ENCODE results near the gene MYT1. TPM values are rescaled to one million over a fixed set of nuclear protein-coding genes. Genes with fewer than 3 reads are reported as not detected.
A peak's percentile ranks its signal among the peaks of the same experiment; 100 is the strongest.

The MYT1 gene
- total RNA-seq, 4 donors from 2014 or later = 0.21 TPM; not detected in 3

- Histone ChIP-seq H3K27ac (peak overlapping the region in 1 of 2 donors; percentile 27), H3K27me3 (no peaks in the 10 kb centered on the region), H3K4me1 (peaks cover 8 to 12% of the 10 kb centered on the region in 2 donors), H3K36me3 (no peaks in the 10 kb centered on the region), H3K4me3 (no peak overlapping the region), H3K9me3 (no peaks in the 10 kb centered on the region)
- TF ChIP-seq CTCF (IDR thresholded peaks at IDR 0.05) (no peak), POLR2A (IDR thresholded peaks at IDR 0.05) (no peak)
- intact Hi-C loops (cut with DNase I; ENCODE audit: low total_unique reads) = no loop called here
- no peak for DNase-seq
Measured at GRCh38 chr20:64258071-64258823, 94.0 kb downstream of the MYT1 start.

DNA sequence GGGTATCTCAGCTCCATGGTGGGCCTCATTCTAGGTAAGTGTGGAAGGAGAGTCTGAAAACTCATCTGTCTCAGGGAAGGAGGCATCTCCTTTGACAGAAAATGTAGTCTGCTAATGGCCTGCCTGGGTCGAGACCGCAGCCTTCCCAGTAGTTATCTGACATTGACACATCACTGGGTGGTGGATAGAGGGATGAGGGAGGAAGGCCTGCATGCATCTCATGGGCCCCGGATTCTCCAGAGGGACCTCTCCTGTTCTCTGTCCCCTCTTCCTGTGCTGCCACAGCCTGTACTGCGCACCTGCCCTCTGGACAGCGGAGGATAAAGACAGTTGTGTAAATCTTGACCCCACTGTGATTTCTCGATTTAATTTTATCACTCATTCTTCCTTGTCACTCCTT is 96.0 kb downstream of the MYT1 start:
- Histone ChIP-seq H3K27me3 (no peaks in the 10 kb centered on the region), H3K36me3 (no peaks in the 10 kb centered on the region), H3K9me3 (no peaks in the 10 kb centered on the region), H3K4me3 (no peak overlapping the region), H3K4me1 (peaks cover 8 to 12% of the 10 kb centered on the region in 2 donors), H3K27ac (peak overlapping the region; percentile 39 to 72)
- no peak for DNase-seq
- intact Hi-C loops (cut with DNase I; ENCODE audit: low total_unique reads) = no loop called here
- no peak for TF ChIP-seq CTCF (IDR thresholded peaks at IDR 0.05)
- TF ChIP-seq POLR2A (IDR thresholded peaks at IDR 0.05) = no peak

- Histone ChIP-seq H3K4me3 (no peak overlapping the region), H3K27ac (peak overlapping the region; percentile 39 to 72), H3K36me3 (no peaks in the 10 kb centered on the region), H3K4me1 (peaks cover 8 to 15% of the 10 kb centered on the region in 2 donors), H3K27me3 (no peaks in the 10 kb centered on the region), H3K9me3 (no peaks in the 10 kb centered on the region)
- DNase-seq = peak in 1 of 2 donors; percentile 68
- intact Hi-C loops (cut with DNase I; ENCODE audit: low total_unique reads) = no loop called here
- TF ChIP-seq CTCF (IDR thresholded peaks at IDR 0.05) (no peak), POLR2A (IDR thresholded peaks at IDR 0.05) (no peak)
Measured at GRCh38 chr20:64261138-64261537, 96.9 kb downstream of the MYT1 start.

DNA sequence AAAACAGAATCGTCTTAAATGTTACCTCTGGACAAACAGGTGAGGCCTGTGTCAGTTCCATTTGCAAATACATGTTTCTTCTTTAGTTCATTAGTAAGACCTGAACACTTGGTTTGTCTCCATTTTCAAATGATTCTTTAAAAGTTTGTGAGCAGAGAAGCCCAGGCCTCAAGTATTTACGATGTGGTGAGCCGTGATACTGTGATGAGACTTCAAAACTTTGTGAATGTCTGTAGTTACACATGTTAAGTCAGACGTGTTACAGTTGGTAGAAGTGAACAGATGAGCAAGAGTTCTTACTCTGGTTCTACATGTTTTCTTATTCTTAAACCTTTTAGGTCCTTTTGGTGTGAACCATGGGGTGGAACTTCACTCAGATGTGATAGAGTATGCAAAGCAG is 99.8 kb downstream of the MYT1 start:
- intact Hi-C loops (cut with DNase I; ENCODE audit: low total_unique reads) = no loop called here
- Histone ChIP-seq H3K27me3 (no peaks in the 10 kb centered on the region), H3K9me3 (no peaks in the 10 kb centered on the region), H3K36me3 (no peaks in the 10 kb centered on the region), H3K27ac (no peak overlapping the region), H3K4me1 (peaks cover 8 to 15% of the 10 kb centered on the region in 2 donors), H3K4me3 (no peak overlapping the region)
- TF ChIP-seq POLR2A (IDR thresholded peaks at IDR 0.05) (no peak), CTCF (IDR thresholded peaks at IDR 0.05) (no peak)
- DNase-seq = no peak

DNA sequence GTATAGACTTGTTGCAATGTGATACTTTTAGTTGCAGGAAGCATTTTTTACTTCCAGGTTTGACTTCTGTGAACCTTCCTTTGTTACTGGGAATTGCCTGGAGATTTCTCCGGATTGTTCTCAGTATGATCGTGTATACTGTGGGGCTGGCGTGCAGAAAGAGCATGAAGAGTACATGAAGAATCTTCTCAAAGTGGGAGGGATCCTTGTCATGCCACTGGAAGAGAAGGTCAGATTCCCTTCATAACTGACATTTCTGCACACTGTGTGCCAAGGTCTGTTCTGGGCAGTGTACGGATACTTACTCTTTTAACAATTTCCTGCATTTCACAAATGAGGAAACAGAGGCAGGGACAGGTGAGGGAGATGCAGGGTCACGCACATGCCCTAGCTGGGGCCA is 100.9 kb downstream of the MYT1 start:
- H3K36me3 ChIP-seq = no peaks in the 10 kb centered on the region

More for the DNA sequence above, 100.9 kb downstream of the MYT1 start:
- Histone ChIP-seq H3K9me3 (no peaks in the 10 kb centered on the region), H3K4me3 (no peak overlapping the region), H3K4me1 (peaks cover 5 to 15% of the 10 kb centered on the region in 2 donors), H3K27ac (no peak overlapping the region), H3K27me3 (no peaks in the 10 kb centered on the region)
- TF ChIP-seq CTCF (IDR thresholded peaks at IDR 0.05) = no peak
- intact Hi-C loops (cut with DNase I; ENCODE audit: low total_unique reads) = no loop called here
- no peak for DNase-seq

Data from uterus (tissue), 4 donors.